ENCODE results near the gene OR9K2.
"Not testable (repeated sequence)": the region's sequence is repeated elsewhere in the genome, so short reads cannot be mapped to it uniquely, and the experiment has no call there.

The OR9K2 gene, protein sequence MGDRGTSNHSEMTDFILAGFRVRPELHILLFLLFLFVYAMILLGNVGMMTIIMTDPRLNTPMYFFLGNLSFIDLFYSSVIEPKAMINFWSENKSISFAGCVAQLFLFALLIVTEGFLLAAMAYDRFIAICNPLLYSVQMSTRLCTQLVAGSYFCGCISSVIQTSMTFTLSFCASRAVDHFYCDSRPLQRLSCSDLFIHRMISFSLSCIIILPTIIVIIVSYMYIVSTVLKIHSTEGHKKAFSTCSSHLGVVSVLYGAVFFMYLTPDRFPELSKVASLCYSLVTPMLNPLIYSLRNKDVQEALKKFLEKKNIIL

DNA sequence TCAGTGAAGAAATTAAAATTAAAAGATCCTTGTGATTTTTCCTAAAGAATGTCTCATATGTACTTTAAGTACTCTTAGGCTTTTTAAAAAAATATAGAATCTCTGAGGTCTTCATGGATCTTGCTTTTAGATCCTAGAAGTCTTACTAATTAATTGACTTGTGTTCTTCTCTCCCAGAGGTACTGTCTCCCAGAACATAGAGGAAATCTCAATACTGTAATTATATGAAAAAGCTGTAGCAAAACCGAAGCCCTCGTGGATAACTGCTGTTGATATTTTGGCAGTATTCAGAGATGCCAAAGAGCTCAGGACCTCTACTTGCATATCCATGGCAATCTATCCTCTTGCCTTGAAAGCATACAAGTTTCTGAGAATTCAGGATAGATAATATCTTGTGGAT lies at the start of gene OR9K2:
Gene OR9K2, plus strand, starts transcription at position 301 of the 400 bp plus-strand sequence. CDS start 3,429 bp downstream, outside the sequence.
- no peak for DNase-seq (ENCODE audit: low spot score)

DNA sequence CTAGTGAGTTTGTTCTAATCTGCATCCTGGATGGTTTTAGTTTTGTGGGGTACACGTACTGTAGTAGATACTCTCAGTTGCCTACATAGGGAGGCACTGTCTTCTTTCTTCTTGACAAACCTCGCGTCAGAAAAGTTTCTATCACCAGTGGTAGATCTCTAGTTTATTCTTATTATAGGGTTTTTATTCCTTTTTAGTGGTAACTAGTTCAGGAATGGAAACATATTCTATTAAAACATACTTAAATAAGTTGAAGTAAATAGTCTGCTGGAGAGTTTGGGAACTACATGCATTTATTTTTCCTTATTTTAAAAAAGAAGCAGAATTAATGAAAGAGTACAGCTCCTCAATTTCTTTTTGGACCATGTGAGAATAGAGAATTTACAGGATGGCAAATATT lies 33.6 kb upstream of the OR9K2 start:
- DNase-seq (ENCODE audit: low spot score) = no peak

DNA sequence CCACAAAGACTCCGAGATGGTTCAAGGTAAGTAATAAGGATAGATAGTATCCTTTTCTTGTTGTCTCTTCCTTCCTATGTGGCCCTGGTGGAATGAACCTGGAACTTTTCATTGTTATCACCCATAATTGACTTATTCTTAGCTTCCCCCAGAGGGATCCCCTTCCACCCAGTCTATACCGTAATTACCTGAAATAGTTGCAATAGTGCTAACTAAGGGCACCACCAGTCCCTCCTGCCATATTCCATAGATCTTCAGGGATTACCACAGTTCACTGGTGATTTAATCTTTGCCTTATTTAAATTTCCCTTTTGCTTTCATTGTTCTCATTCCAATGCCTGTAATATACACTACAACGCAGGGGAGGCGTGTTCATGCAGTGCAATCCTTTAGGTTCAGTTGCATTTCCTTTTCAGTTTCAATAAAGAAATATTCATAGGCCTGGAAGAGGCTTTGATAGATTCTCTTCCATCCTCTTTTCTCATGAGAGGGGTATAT lies 13.8 kb upstream of the OR9K2 start:
- no peak for DNase-seq (ENCODE audit: low spot score)

DNA sequence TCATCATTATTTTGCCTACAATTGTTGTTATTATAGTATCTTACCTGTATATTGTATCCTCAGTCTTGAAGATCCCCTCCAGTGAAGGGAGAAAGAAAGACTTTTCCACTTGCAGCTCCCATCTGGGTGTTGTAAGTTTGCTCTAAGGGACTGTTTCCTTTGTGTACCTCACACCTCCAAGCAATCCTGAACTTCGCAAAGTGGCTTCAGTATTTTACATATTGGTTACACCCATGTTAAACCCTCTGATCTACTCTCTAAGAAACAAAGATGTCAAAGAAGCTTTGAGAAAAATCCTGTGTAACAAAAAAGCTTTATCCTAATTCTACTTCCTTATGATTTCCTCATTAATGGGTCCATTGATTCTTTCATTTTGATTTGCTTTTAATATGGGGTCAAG lies 10.1 kb upstream of the OR9K2 start:
- DNase-seq (ENCODE audit: low spot score) = no peak

DNA sequence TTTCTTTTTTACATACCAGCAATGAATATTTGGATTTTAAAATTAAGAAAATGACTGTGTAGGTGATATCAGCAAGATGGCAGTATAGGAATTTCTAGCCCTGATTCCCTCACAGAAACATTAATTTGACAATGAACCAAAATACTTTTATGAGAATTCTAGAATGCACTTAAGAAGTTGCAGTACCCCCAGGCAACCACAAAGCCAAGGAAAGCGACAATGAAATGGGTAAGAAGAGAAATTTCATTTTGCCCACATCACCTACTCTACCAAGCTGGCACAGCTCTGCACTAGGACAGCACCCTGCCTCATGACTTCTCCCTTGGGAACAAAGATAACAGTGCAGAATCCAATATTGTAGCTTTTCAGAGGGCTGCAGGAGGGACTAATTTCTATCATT lies 6.6 kb downstream of the OR9K2 start:
- no peak for DNase-seq (ENCODE audit: low spot score)

DNA sequence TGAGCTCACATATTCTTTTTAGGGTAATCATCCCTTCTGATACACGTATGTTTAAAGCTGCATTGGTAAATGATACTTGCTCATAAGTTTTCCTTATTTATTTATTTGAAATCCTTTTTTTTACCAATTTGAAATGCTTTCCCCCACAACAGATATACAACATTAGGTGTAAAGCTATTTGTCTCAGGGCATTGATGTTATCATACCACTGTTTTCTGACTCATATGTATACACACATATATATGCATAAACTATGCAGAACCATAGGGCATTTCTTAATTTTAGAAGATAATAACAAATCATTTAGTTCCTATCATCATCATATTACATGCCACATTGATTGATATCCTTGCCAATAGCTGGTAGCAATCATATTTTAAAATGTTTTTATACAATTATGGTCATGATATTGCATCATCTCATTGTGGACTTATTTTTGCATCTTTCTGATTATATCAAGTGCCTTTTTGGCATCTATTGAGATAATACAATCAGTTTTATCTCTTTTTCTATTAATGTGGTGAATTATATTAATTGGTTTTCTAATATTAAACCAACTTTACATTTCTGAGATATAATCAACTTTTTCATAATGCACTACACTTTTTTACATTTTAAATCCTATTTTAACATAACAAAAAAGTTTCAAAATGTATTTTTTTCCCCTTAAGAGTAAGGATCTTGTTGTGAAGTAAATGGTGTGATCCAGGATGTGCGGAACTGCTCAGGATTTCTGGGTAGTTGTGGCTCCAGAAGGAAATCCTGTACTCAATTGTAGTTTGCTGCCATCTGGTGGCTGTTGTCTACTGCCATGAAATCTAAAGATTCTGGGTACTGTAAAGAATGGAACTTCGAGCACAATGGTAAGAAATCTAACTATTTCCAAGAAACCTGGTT lies 16.7 kb downstream of the OR9K2 start:
- DNase-seq (ENCODE audit: low spot score) = peak; percentile 72

DNA sequence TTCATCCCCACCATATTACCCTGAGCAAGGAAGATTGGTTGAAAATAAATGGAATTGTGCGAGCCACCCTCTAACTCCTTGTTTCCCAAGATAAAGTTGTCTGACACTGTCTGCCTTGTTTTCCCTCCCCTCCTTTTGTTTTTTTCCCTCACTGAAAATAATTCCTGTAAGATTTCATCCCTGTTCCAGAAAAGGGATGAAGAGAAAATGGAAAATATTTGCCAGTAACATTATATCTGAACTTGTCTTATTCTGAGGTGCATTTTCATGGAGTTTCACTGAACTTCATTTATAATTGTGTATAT lies 17.3 kb downstream of the OR9K2 start:
- DNase-seq (ENCODE audit: low spot score) = no peak

DNA sequence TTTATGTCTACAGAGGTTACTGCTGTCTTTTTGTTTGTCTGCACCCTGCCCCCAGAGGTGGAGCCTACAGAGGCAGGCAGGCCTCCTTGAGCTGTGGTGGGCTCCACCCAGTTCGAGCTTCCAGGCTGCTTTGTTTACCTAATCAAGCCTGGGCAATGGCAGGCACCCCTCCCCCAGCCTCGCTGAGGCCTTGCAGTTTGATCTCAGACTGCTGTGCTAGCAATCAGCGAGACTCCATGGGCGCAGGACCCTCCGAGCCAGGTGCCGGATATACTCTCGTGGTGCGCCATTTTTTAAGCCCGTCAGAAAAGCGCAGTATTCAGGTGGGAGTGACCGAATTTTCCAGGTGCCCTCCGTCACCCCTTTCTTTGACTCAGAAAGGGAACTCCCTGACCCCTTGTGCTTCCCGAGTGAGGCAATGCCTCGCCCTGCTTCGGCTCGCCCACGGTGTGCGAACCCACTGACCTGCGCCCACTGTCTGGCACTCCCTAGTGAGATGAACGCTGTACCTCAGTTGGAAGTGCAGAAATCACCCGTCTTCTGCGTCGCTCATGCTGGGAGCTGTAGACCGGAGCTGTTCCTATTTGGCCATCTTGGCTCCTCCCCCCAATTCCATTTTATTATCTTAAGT lies 40.9 kb downstream of the OR9K2 start:
- not testable (repeated sequence) for DNase-seq (ENCODE audit: low spot score)

DNA sequence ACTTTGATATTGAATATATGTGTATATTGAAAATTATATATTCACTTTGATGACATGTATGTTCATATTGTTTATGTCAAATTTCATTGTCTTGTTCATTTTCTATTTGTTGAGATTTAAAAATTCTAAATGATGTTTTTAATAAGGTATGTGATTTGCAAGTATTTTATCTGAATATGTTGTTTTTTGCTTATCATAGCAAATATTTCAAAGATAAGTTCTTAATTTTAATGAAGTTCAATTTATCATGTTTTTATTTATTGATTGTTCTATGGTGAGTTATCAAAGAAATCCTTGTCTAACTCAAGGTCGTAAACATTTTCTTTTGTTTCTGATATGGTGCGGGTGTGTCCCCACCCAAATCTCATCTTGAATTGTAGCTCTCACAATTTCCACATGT lies 45.2 kb downstream of the OR9K2 start:
- DNase-seq (ENCODE audit: low spot score) = no peak

DNA sequence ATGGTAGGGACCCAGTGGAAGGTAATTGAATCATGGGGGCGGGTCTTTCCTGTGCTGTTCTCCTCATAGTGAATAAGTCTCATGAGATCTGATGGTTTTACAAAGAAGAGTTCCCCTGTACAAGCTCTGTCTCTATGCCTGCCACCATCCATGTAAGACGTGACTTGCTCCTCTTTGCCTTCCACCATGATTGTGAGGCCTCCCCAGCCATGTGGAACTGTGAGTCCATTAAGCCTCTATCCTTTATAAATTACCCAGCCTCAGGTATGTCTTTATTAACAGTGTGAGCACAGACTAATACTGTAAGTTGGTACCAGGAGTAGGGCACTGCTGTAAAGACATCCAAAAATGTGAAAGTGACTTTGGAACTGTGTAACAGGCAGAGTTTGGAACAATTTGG lies 45.6 kb downstream of the OR9K2 start:
- not testable (repeated sequence) for DNase-seq (ENCODE audit: low spot score)

DNA sequence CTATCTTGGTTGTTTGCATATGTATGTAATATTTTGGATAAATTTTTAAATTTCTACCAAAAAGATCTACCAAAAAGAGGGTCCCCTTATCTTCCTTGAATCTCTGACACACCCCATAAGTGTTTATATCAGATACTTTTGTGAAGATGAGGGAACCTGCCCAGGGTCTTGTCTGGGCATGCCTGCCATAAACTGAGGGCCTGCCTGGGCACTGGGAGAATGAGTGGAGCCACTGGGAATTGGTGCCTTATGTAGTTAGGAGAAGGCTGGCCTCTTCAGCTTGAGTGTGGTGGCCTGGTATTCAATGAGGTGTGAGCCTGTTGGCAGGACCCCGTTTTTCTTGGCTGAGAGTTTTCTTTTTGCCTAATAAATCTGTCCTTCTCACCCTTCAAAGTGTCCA lies 46.5 kb downstream of the OR9K2 start:
- no peak for DNase-seq (ENCODE audit: low spot score)

DNA sequence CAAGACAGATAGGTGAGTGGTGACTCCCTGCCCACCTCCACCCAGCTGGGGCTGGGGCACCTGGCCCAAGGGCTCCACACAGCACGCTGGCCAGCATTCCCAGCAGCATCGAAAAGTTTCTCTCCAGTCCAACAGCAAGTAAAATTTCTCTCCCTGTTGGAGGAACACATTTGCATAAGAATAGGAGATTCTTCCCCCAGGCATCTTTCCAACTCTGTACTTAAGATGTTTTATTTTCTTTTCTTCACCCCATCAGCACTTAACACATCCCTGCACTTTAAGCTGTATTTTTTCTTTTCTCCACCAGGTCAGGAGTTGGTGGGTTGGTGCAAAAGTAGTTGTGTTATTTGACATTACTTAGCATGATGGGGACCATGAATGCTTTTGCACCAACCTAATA lies 47.2 kb downstream of the OR9K2 start:
- DNase-seq (ENCODE audit: low spot score) = no peak
